HG03457 (cell line): ENCODE measurements around the gene YPEL2.

ENCODE experiments used
- ATAC-seq: cut with Tn5 transposase; IDR thresholded peaks from one replicate; pipeline ENCODE4 v1.9.1; 2021; ENCODE audit warnings: moderate number of reproducible peaks; ENCODE audit not compliant: unreplicated experiment

The YPEL2 gene

GRCh38 chr17:59356543-59357218, 25.2 kb downstream of the YPEL2 start:
- ATAC-seq, result no peak

GRCh38 chr17:59357219-59357697, 25.8 kb downstream of the YPEL2 start:
- no peak for ATAC-seq

GRCh38 chr17:59357929-59358328, 26.5 kb downstream of the YPEL2 start:
- ATAC-seq, result no peak

- no peak for ATAC-seq
These were observed 29.9 kb downstream of the YPEL2 start for GRCh38 chr17:59361386-59361785.

GRCh38 chr17:59361916-59362810, 30.7 kb downstream of the YPEL2 start:
- ATAC-seq, result no peak

- ATAC-seq, result no peak
These were observed 31.4 kb downstream of the YPEL2 start for GRCh38 chr17:59362811-59363205.

GRCh38 chr17:59365383-59365981, 34.0 kb downstream of the YPEL2 start:
- no peak for ATAC-seq

GRCh38 chr17:59366040-59366757, 34.7 kb downstream of the YPEL2 start:
- no peak for ATAC-seq

- no peak for ATAC-seq
These were observed 35.6 kb downstream of the YPEL2 start for GRCh38 chr17:59366773-59367656.

GRCh38 chr17:59367657-59368045, 36.2 kb downstream of the YPEL2 start:
- no peak for ATAC-seq

GRCh38 chr17:59368218-59368857, 36.9 kb downstream of the YPEL2 start:
- no peak for ATAC-seq

- no peak for ATAC-seq
These were observed 37.8 kb downstream of the YPEL2 start for GRCh38 chr17:59369031-59369975.

- no peak for ATAC-seq
These were observed 39.3 kb downstream of the YPEL2 start for GRCh38 chr17:59370593-59371299.

GRCh38 chr17:59371416-59372100, 40.1 kb downstream of the YPEL2 start:
- no peak for ATAC-seq

- no peak for ATAC-seq
These were observed 40.8 kb downstream of the YPEL2 start for GRCh38 chr17:59372138-59372751.

GRCh38 chr17:59373882-59374495, 42.5 kb downstream of the YPEL2 start:
- no peak for ATAC-seq
